HCT116 (cell line): ENCODE data around the gene ASPHD1. TPM values are rescaled to one million over a fixed set of nuclear protein-coding genes. Genes with fewer than 3 reads are reported as not detected.

ENCODE experiments used
- ATAC-seq: fragments of 200-7000 bp; cut with Tn5 transposase; 2 replicates; pipeline ENCODE4 v1.9.1; 2020; ENCODE audit warnings: mild to moderate bottlenecking, moderate library complexity
- BruUV-seq: library from RNA; stranded (reverse); fragments of 400-500 nt; replicated peaks from 2 replicates; lab custom pipeline; 2021; lab: Mats Ljungman, UMichigan
- CTCF ChIA-PET: fragments of 300-600 bp; sonication (Branson Sonifier 250); formaldehyde crosslinking; loops from one replicate; lab custom pipeline; 2021; ENCODE audit warnings: antibody characterized with exemption; lab: Charles Lee
- POLR2A ChIA-PET: fragments of 300-600, 350-600 bp; sonication (Branson Sonifier 250); formaldehyde crosslinking; loops from one replicate; lab custom pipeline; 2021; ENCODE audit warnings: antibody characterized with exemption; lab: Charles Lee
- RAD21 ChIA-PET, 2 experiments: fragments of 300-600 bp; sonication (Branson Sonifier 250); formaldehyde crosslinking; loops; one replicate each; lab custom pipeline; 2023; ENCODE audit warnings: low total read pairs in 2 of 2; ENCODE audit not compliant: uncharacterized antibody in 2 of 2, unreplicated experiment in 2 of 2, low non-redundant PET in 1 of 2; lab: Charles Lee
- DNase-seq: peaks from one replicate; pipeline ENCODE4 v3.0.0-alpha.2; 2010; ENCODE audit warnings: low read depth, low spot score
- H2AFZ ChIP-seq: fragments of 200-600 bp; shearing (Covaris generic), sonication (generic); 2 replicates; pipeline ENCODE4 v1.6.1; 2017; ENCODE audit warnings: low read depth, mixed run types, mixed read lengths, antibody characterized with exemption, low read length; ENCODE audit not compliant: poor library complexity, severe bottlenecking
- H3K27ac ChIP-seq: 2 replicates; pipeline ENCODE4 v1.5.1; 2012; ENCODE audit warnings: low read depth, low read length
- H3K27me3 ChIP-seq: fragments of 200-600 bp; sonication (generic); 2 replicates; pipeline ENCODE4 v1.6.1; 2016; ENCODE audit warnings: mixed run types, low read length, mixed read lengths; ENCODE audit not compliant: insufficient read depth
- H3K36me3 ChIP-seq, 2 experiments: fragments of 200-500 bp in 1 of 2; fragments of 200-600 bp in 1 of 2; sonication (Bioruptor generic) in 1 of 2; sonication (generic) in 1 of 2; 2 replicates each; pipeline versions ENCODE4 v1.5.1 to v1.6.1; 2014 to 2016; ENCODE audit warnings: low read length in 2 of 2, inconsistent platforms in 1 of 2, mixed read lengths in 1 of 2, mixed run types in 1 of 2; ENCODE audit not compliant: insufficient read depth in 2 of 2, control insufficient read depth in 1 of 2
- H3K4me1 ChIP-seq, 2 experiments: fragments of 200-600 bp in 1 of 2; sonication (generic) in 1 of 2; 2 replicates each; pipeline versions ENCODE4 v1.5.1 to v1.6.1; 2012 to 2017; ENCODE audit warnings: low read length in 2 of 2, inconsistent platforms in 1 of 2, mild to moderate bottlenecking in 1 of 2, mixed read lengths in 1 of 2, mixed run types in 1 of 2, moderate library complexity in 1 of 2; ENCODE audit not compliant: insufficient read depth in 2 of 2, control insufficient read depth in 1 of 2
- H3K4me2 ChIP-seq: fragments of 200-600 bp; sonication (generic); 2 replicates; pipeline ENCODE4 v1.6.1; 2017; ENCODE audit warnings: mixed run types, low read length, mixed read lengths
- H3K4me3 ChIP-seq, 2 experiments: fragments of 200-600 bp in 1 of 2; sonication (generic) in 1 of 2; replicated peaks in 1 of 2; 2 replicates each; pipeline ENCODE4 v1.5.1; 2011 to 2016; ENCODE audit warnings: low read length in 2 of 2, control low read depth in 1 of 2, low read depth in 1 of 2, mild to moderate bottlenecking in 1 of 2, mixed read lengths in 1 of 2, mixed run types in 1 of 2
- H3K79me2 ChIP-seq: fragments of 200-600 bp; sonication (generic); 2 replicates; pipeline ENCODE4 v1.6.1; 2017; ENCODE audit warnings: mild to moderate bottlenecking, mixed run types, low read length, moderate library complexity, mixed read lengths; ENCODE audit not compliant: insufficient read depth
- H3K9ac ChIP-seq: fragments of 200-600 bp; sonication (generic); 2 replicates; pipeline ENCODE4 v1.6.1; 2016; ENCODE audit warnings: low read length, mixed read lengths
- H3K9me2 ChIP-seq: fragments of 200-600 bp; sonication (generic), shearing (Covaris generic); 2 replicates; pipeline ENCODE4 v1.6.1; 2017; ENCODE audit warnings: mixed run types, mild to moderate bottlenecking, moderate library complexity; ENCODE audit not compliant: insufficient read depth
- H3K9me3 ChIP-seq, 2 experiments: fragments of 200-500 bp in 1 of 2; fragments of 200-600 bp in 1 of 2; sonication (Bioruptor generic) in 1 of 2; sonication (generic) in 1 of 2; 2 replicates each; pipeline ENCODE4 v1.6.1; 2014 to 2017; ENCODE audit warnings: low read length in 2 of 2, mixed read lengths in 2 of 2, inconsistent platforms in 1 of 2, low read depth in 1 of 2, mild to moderate bottlenecking in 1 of 2, mixed run types in 1 of 2, moderate library complexity in 1 of 2; ENCODE audit not compliant: control insufficient read depth in 1 of 2, insufficient read depth in 1 of 2
- H4K20me1 ChIP-seq: fragments of 200-600 bp; sonication (generic), shearing (Covaris generic); 2 replicates; pipeline ENCODE4 v1.6.1; 2017; ENCODE audit warnings: mixed run types, mild to moderate bottlenecking, moderate library complexity; ENCODE audit not compliant: insufficient read depth
- CEBPB ChIP-seq: IDR thresholded peaks from 2 replicates; pipeline ENCODE4 v1.6.1; 2012; ENCODE audit warnings: low read depth
- ELF1 ChIP-seq: IDR thresholded peaks from 2 replicates; pipeline ENCODE4 v1.6.1; 2012; ENCODE audit warnings: low read depth, borderline replicate concordance
- EZH2 ChIP-seq: fragments of 200-600 bp; sonication (generic); IDR thresholded peaks from 2 replicates; pipeline ENCODE4 v1.6.1; 2017; ENCODE audit warnings: antibody characterized with exemption, mixed run types
- EZH2phosphoT487 ChIP-seq: fragments of 200-600 bp; IDR thresholded peaks from 2 replicates; pipeline ENCODE4 v1.6.1; 2018; ENCODE audit warnings: antibody characterized with exemption, borderline replicate concordance
- FOSL1 ChIP-seq: IDR thresholded peaks from 2 replicates; pipeline ENCODE4 v1.6.1; 2012; ENCODE audit warnings: low read depth
- JUND ChIP-seq: IDR thresholded peaks from 2 replicates; pipeline ENCODE4 v1.6.1; 2012
- POLR2AphosphoS5 ChIP-seq: IDR thresholded peaks from 2 replicates; pipeline ENCODE4 v1.6.1; 2011; ENCODE audit warnings: mild to moderate bottlenecking, low read depth, low read length, moderate library complexity
- SP1 ChIP-seq: IDR thresholded peaks from 2 replicates; pipeline ENCODE4 v1.6.1; 2012; ENCODE audit warnings: low read depth
- TCF7L2 ChIP-seq: IDR thresholded peaks from 2 replicates; pipeline ENCODE4 v1.7.0; 2011; ENCODE audit warnings: borderline replicate concordance, inconsistent platforms; ENCODE audit not compliant: insufficient read depth, insufficient read length; ENCODE audit errors: extremely low read depth
- YY1 ChIP-seq: IDR thresholded peaks from 2 replicates; pipeline ENCODE4 v1.6.1; 2011; ENCODE audit warnings: low read length, low read depth, moderate library complexity, mild to moderate bottlenecking; ENCODE audit not compliant: insufficient replicate concordance; ENCODE audit errors: extremely low read depth
- ZNF274 ChIP-seq: fragments of 200-500 bp; sonication (Bioruptor generic); IDR thresholded peaks from 2 replicates; pipeline ENCODE4 v1.6.1; 2014; ENCODE audit warnings: mild to moderate bottlenecking, low read depth, low read length, inconsistent platforms
- intact Hi-C: fragments of 100-400 bp; cut with micrococcal nuclease; formaldehyde crosslinking; loops from 2 replicates; pipeline ENCODE4 v1.10.0; 2022
- total RNA-seq: library from RNA; stranded (reverse); gene quantifications from one replicate; pipeline ENCODE4 v1.2.1, GENCODE V29; 2021; ENCODE audit not compliant: unreplicated experiment

Gene ASPHD1
- total RNA-seq, 1 experiment from 2014 or later: 18.4 TPM

- DNase-seq (no peak), ATAC-seq (no peak)
- RAD21 ChIA-PET: no interaction called here
- TF ChIP-seq EZH2phosphoT487: no peak
- TF ChIP-seq JUND: no peak
- TF ChIP-seq FOSL1: no peak
- TF ChIP-seq SP1: no peak
- no peak for TF ChIP-seq TCF7L2
- TF ChIP-seq POLR2AphosphoS5: no peak
- TF ChIP-seq YY1: no peak
- no peak for TF ChIP-seq EZH2
- no peak for TF ChIP-seq ZNF274
- no peak for TF ChIP-seq CEBPB
- no peak for TF ChIP-seq ELF1
- Histone ChIP-seq H3K4me3 (no peak overlapping the region), H4K20me1 (no peaks in the 10 kb centered on the region), H3K4me1 (peaks cover 0 to 5% of the 10 kb centered on the region in 2 experiments; a peak in 2 of 4 replicates), H3K9me3 (no peaks in the 10 kb centered on the region), H3K79me2 (peaks cover 14% of the 10 kb centered on the region), H3K9ac (no peak overlapping the region), H3K27ac (no peak overlapping the region), H3K4me2 (no peak overlapping the region), H3K36me3 (peaks cover 10 to 17% of the 10 kb centered on the region in 2 experiments), H2AFZ (no peak overlapping the region), H3K27me3 (no peaks in the 10 kb centered on the region), H3K9me2 (no peaks in the 10 kb centered on the region)
- BruUV-seq: no TSS peak
- intact Hi-C loops: no loop called here
- POLR2A ChIA-PET: no interaction called here
- CTCF ChIA-PET: interaction anchor here (1.2 to 2.3 kb wide), 2 partner anchors 8 to 9 kb away, joined by 5 to 12 read pairs; no protein-coding TSS in a partner anchor
Observed at GRCh38 chr16:29857133-29857760, 43.0 kb upstream of the ASPHD1 start.
